Measurements from ENCODE around the gene ARF5. TPM values are rescaled to one million over a fixed set of nuclear protein-coding genes. Genes with fewer than 3 reads are reported as not detected.

The ARF5 gene
- total RNA-seq, 1 experiment from 2014 or later, result 163 TPM

DNA sequence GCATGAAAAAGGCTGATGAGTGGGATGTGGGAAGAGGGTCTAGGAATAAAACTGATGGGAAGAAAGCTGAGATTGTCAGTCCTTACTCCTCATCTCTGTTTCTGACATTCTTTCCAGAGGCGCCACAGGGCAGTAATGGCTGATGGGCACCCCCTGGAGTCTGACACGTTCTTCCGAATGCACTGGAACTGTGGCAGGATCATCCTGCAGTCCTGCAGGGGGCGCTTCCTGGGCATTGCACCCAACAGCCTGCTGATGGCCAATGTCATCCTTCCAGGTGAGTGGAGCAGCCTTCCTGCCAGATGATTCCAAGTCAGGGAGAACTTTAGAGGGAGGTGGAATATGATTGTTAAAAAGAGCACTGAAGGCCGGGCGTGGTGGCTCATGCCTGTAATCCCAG lies 10.1 kb downstream of the ARF5 start:
- Histone ChIP-seq H2AFZ (ENCODE audit: low read length) (no peak overlapping the region), H3K9ac (ENCODE audit: low read length) (no peak overlapping the region), H3K9me3 (ENCODE audit: low read length) (no peaks in the 10 kb centered on the region), H3K4me1 (ENCODE audit: insufficient read depth, low read length) (no peaks in the 10 kb centered on the region), H3K27ac (ENCODE audit: low read length) (no peak overlapping the region), H3K4me2 (ENCODE audit: low read length) (no peak overlapping the region), H4K20me1 (ENCODE audit: low read length) (no peaks in the 10 kb centered on the region), H3K9me2 (replicated peaks; ENCODE audit: low read length) (no peaks in the 10 kb centered on the region), H3K4me3 (ENCODE audit: low read length) (no peak overlapping the region), H3K27me3 (ENCODE audit: low read length) (no peaks in the 10 kb centered on the region), H3K36me3 (ENCODE audit: low read depth, low read length) (no peaks in the 10 kb centered on the region), H3F3A (ENCODE audit: low read length, unreplicated experiment) (no peaks in the 10 kb centered on the region), H3K79me2 (ENCODE audit: low read length) (no peaks in the 10 kb centered on the region)
- no TSS peak for BruUV-seq (replicated peaks)
- intact Hi-C loops (cut with micrococcal nuclease), result no loop called here
- DNase-seq (peak; percentile 19), ATAC-seq (no peak)
- POLR2A ChIA-PET (ENCODE audit: unreplicated experiment), result no interaction called here
- TF ChIP-seq, protein P1, sequence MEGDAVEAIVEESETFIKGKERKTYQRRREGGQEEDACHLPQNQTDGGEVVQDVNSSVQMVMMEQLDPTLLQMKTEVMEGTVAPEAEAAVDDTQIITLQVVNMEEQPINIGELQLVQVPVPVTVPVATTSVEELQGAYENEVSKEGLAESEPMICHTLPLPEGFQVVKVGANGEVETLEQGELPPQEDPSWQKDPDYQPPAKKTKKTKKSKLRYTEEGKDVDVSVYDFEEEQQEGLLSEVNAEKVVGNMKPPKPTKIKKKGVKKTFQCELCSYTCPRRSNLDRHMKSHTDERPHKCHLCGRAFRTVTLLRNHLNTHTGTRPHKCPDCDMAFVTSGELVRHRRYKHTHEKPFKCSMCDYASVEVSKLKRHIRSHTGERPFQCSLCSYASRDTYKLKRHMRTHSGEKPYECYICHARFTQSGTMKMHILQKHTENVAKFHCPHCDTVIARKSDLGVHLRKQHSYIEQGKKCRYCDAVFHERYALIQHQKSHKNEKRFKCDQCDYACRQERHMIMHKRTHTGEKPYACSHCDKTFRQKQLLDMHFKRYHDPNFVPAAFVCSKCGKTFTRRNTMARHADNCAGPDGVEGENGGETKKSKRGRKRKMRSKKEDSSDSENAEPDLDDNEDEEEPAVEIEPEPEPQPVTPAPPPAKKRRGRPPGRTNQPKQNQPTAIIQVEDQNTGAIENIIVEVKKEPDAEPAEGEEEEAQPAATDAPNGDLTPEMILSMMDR (conservative IDR thresholded peaks at IDR 0.05; ENCODE audit: low read depth, low read length), result peak; percentile 59
- TF ChIP-seq EZH2 (IDR thresholded peaks at IDR 0.05; ENCODE audit: low read length, unreplicated experiment), result no peak
- TF ChIP-seq EZH2phosphoT487 (IDR thresholded peaks at IDR 0.05; ENCODE audit: borderline replicate concordance, low read length), result no peak
- CTCF ChIA-PET, result no interaction called here

DNA sequence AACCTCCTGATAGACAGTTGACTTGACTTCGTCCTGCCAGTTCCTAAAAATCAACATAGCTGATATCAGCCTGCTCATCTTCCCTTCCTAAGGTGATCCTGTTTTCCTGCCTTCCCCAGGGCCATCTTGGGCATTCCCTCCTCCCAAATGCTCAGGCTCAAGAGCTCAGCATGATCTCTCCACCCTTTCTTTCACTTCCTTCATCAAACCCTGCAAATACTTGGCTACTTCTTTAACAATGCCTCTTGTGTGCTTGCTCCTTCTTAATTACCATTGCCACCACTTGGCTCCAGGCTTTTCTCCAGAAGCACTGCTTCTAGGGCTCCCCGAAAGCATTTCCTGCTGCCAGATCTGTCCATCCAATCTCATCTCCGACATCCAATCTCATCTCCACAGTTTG lies 12.7 kb downstream of the ARF5 start:
- POLR2A ChIA-PET (ENCODE audit: unreplicated experiment), result no interaction called here
- no peak overlapping the region for H3K27ac ChIP-seq (ENCODE audit: low read length)
- no peaks in the 10 kb centered on the region for H3K4me1 ChIP-seq (ENCODE audit: insufficient read depth, low read length)
- H3K9ac ChIP-seq (ENCODE audit: low read length), result no peak overlapping the region
- CTCF ChIA-PET, result no interaction called here
- H3K27me3 ChIP-seq (ENCODE audit: low read length), result no peaks in the 10 kb centered on the region
- no peaks in the 10 kb centered on the region for H3F3A ChIP-seq (ENCODE audit: low read length, unreplicated experiment)
- ATAC-seq (no peak), DNase-seq (no peak)
- no peaks in the 10 kb centered on the region for H3K9me3 ChIP-seq (ENCODE audit: low read length)
- no peak overlapping the region for H2AFZ ChIP-seq (ENCODE audit: low read length)
- no peaks in the 10 kb centered on the region for H3K36me3 ChIP-seq (ENCODE audit: low read depth, low read length)
- no peak overlapping the region for H3K4me2 ChIP-seq (ENCODE audit: low read length)
- BruUV-seq (replicated peaks), result no TSS peak
- no peaks in the 10 kb centered on the region for H4K20me1 ChIP-seq (ENCODE audit: low read length)
- TF ChIP-seq EZH2phosphoT487 (IDR thresholded peaks at IDR 0.05; ENCODE audit: borderline replicate concordance, low read length) (no peak), EZH2 (IDR thresholded peaks at IDR 0.05; ENCODE audit: low read length, unreplicated experiment) (no peak)
- TF ChIP-seq, protein P1 (conservative IDR thresholded peaks at IDR 0.05; ENCODE audit: low read depth, low read length), result no peak
- H3K4me3 ChIP-seq (ENCODE audit: low read length), result no peak overlapping the region
- intact Hi-C loops (cut with micrococcal nuclease), result no loop called here
- H3K79me2 ChIP-seq (ENCODE audit: low read length), result no peaks in the 10 kb centered on the region
- no peaks in the 10 kb centered on the region for H3K9me2 ChIP-seq (replicated peaks; ENCODE audit: low read length)

DNA sequence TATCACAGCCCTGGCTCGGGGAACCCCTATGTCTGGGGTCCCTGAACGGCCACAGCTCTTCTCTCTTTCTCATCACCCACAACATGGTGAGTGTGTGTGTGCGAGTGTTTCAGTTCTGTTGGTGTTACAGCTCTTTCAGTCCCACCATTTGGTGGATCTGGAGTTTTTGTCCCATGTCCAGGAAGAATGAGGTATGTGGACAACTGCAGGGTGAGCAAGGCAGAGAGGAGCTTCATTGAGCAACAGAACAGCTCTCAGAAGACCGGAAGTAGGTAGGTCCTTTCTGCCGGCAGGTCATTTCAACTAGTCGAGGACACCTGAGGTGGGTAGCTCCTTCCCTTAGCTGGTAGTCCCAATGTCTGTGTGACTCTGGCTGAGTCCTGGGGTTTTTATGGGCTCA lies 20.2 kb downstream of the ARF5 start:
- ChIA-PET CTCF (no interaction called here), POLR2A (ENCODE audit: unreplicated experiment) (no interaction called here)
- no peaks in the 10 kb centered on the region for H3K4me1 ChIP-seq (ENCODE audit: insufficient read depth, low read length)

More for the DNA sequence above, 20.2 kb downstream of the ARF5 start:
- H3F3A ChIP-seq (ENCODE audit: low read length, unreplicated experiment), result no peaks in the 10 kb centered on the region
- H4K20me1 ChIP-seq (ENCODE audit: low read length), result no peaks in the 10 kb centered on the region
- no peak overlapping the region for H3K4me2 ChIP-seq (ENCODE audit: low read length)
- H3K36me3 ChIP-seq (ENCODE audit: low read depth, low read length), result no peaks in the 10 kb centered on the region
- no peak overlapping the region for H3K4me3 ChIP-seq (ENCODE audit: low read length)
- TF ChIP-seq, protein P1 (conservative IDR thresholded peaks at IDR 0.05; ENCODE audit: low read depth, low read length), result no peak
- TF ChIP-seq EZH2 (IDR thresholded peaks at IDR 0.05; ENCODE audit: low read length, unreplicated experiment), result no peak
- ATAC-seq, result no peak
- no peak for DNase-seq
- no peaks in the 10 kb centered on the region for H3K79me2 ChIP-seq (ENCODE audit: low read length)
- intact Hi-C loops (cut with micrococcal nuclease), result no loop called here
- H3K27me3 ChIP-seq (ENCODE audit: low read length), result no peaks in the 10 kb centered on the region
- no peak overlapping the region for H3K27ac ChIP-seq (ENCODE audit: low read length)
- no peak overlapping the region for H2AFZ ChIP-seq (ENCODE audit: low read length)
- BruUV-seq (replicated peaks), result no TSS peak
- no peak overlapping the region for H3K9ac ChIP-seq (ENCODE audit: low read length)
- no peaks in the 10 kb centered on the region for H3K9me3 ChIP-seq (ENCODE audit: low read length)
- no peaks in the 10 kb centered on the region for H3K9me2 ChIP-seq (replicated peaks; ENCODE audit: low read length)
